HUES48 (cell line): ENCODE measurements around the gene PACSIN1.
A peak's percentile ranks its signal among the peaks of the same experiment; 100 is the strongest.

ENCODE experiments used
- H3K27ac ChIP-seq: one replicate; pipeline ENCODE4 v1.7.0; 2013; ENCODE audit warnings: low read depth, low read length, inconsistent platforms
- H3K27me3 ChIP-seq: 2 replicates; pipeline ENCODE4 v1.6.1; 2013; ENCODE audit warnings: mild to moderate bottlenecking, low read length; ENCODE audit not compliant: control insufficient read depth, insufficient read depth
- H3K36me3 ChIP-seq: 2 replicates; pipeline ENCODE4 v1.6.1; 2013; ENCODE audit warnings: low read length; ENCODE audit not compliant: control insufficient read depth, insufficient read depth
- H3K4me1 ChIP-seq: 2 replicates; pipeline ENCODE4 v1.6.1; 2013; ENCODE audit warnings: mild to moderate bottlenecking, low read length; ENCODE audit not compliant: control insufficient read depth, insufficient read depth
- H3K4me3 ChIP-seq: 2 replicates; pipeline ENCODE4 v1.5.1; 2013; ENCODE audit warnings: mild to moderate bottlenecking, low read depth, low read length
- H3K9ac ChIP-seq: 2 replicates; pipeline ENCODE4 v1.6.1; 2013; ENCODE audit warnings: mild to moderate bottlenecking, low read depth, low read length, moderate library complexity
- H3K9me3 ChIP-seq: 2 replicates; pipeline ENCODE4 v1.6.1; 2013; ENCODE audit warnings: low read length; ENCODE audit not compliant: control insufficient read depth, insufficient read depth

The PACSIN1 gene

DNA sequence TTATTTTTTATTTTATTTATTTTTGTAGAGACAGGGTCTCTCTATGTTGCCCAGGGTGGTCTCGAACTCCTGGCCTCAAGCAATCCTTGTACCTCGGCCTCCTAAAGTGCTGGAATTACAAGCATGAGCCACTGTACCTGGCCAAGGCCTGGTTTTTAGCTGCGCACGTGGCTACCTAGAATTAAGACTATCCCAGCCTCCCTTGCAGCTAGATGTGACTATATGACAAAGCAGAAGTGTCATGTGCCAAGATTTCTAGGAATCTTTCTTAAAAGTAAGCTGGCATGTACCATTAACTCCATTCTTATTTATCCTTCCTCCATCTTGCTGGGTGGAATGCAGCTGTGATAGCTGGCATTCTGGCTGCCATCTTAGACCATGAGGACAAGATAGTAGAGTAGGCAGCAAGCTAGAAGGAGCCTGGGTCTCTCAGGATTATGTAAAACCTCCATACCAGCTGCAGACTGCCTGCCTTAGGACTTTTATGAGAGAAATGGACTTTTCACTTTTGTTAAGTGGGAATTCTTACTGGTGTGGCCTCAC, 92.4 kb downstream of the PACSIN1 start:
- Histone ChIP-seq H3K4me3 (no peak overlapping the region), H3K27me3 (no peaks in the 10 kb centered on the region), H3K36me3 (no peaks in the 10 kb centered on the region), H3K27ac (no peak overlapping the region), H3K9ac (no peak overlapping the region), H3K9me3 (no peaks in the 10 kb centered on the region), H3K4me1 (peaks cover 6% of the 10 kb centered on the region)

DNA sequence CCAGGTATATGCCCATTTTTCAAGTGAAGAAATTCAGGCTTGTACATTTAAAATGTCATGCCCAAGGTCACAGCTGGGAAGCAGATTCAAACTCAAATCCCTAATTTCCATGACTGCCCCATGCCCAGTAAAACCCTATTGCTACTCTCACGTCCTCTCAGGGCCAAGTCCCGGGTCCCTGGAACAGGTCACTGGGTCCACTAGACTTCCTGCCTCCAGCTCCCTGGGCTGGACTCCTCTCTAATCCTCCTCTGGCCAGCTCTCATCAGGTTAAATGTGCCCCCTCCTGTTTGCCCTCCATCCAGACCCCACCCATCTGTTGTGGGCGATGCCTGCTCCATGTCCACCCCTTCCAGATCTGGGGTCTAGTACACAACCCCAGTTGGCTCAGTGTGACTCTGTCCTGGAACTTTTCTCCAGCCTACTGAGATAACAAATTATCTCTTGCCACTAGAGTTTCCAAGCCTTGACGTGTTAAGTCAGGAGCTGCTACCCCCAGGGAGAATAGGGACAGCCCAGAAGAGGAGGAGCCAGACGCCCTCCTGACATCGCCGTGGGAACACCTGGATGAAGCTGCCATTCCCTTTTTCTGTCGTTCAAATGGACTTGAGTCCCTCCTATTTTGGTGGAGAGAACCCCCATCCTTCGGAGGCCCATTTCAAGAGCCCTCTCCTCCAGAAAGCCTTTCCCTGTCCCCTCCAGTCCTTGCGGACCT, 93.9 kb downstream of the PACSIN1 start:
- Histone ChIP-seq H3K27ac (no peak overlapping the region), H3K4me1 (peaks cover 6% of the 10 kb centered on the region), H3K27me3 (no peaks in the 10 kb centered on the region), H3K36me3 (no peaks in the 10 kb centered on the region), H3K4me3 (no peak overlapping the region), H3K9ac (no peak overlapping the region), H3K9me3 (no peaks in the 10 kb centered on the region)

DNA sequence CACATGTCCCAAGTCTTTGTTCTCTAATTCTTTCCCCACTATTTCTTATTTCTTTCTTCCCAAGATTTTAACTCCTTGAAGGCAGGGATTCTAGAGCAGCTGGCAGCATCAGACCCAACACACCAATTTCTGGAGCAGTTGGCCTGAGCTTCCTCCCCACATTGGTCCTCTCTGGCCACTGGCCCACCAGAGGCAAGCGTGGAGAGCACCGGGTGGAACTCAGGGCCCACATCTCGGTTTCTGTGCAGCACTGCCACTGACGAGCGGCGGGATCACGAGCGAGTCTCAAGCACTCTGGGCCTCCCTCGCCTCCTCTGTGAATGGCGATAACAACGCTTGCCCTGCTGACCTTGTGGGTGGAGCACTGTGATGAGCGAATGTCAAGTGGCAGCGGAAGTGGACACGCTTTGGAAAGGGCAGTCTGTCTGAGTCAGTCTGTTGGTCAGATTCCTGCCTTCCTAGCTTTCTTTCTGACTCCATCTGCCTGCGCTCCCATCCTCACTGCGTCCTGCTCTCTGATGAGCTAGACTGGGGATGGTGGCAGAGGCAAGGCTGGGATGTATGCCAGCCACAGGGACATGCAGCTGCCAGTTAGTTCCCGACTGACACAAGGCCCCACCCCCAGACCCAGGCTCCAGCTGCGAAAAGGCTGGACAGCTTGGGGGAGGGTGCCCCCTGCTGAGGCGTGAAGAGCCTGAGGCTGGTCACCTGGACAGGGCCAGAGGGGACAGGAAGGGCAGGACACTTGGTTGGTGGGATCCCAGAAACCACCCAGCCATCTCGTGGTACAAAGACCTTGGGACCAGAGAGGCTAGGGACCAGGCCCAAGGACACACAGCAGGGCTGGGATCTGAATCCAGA, 94.7 kb downstream of the PACSIN1 start:
- Histone ChIP-seq H3K9ac (no peak overlapping the region), H3K27ac (peak overlapping the region; percentile 8), H3K27me3 (no peaks in the 10 kb centered on the region), H3K36me3 (no peaks in the 10 kb centered on the region), H3K4me1 (peaks cover 6% of the 10 kb centered on the region), H3K4me3 (no peak overlapping the region), H3K9me3 (no peaks in the 10 kb centered on the region)

DNA sequence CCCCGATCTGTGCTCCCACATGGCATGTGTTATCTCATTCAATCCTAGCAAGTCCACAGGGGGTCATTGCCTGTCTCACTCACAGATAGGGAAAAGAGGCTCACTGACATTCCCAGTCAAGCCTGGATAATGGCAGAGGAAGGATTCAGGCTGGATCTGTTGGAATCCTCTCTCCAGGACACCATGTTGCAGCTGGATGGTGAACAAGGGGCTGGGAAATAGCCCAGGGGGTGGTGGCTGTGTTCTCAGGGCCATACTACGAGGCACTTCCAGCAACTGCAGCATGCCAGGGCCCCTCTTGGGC, 95.3 kb downstream of the PACSIN1 start:
- Histone ChIP-seq H3K9ac (no peak overlapping the region), H3K36me3 (no peaks in the 10 kb centered on the region), H3K27ac (no peak overlapping the region), H3K9me3 (no peaks in the 10 kb centered on the region), H3K4me3 (no peak overlapping the region), H3K4me1 (peaks cover 6% of the 10 kb centered on the region), H3K27me3 (no peaks in the 10 kb centered on the region)

DNA sequence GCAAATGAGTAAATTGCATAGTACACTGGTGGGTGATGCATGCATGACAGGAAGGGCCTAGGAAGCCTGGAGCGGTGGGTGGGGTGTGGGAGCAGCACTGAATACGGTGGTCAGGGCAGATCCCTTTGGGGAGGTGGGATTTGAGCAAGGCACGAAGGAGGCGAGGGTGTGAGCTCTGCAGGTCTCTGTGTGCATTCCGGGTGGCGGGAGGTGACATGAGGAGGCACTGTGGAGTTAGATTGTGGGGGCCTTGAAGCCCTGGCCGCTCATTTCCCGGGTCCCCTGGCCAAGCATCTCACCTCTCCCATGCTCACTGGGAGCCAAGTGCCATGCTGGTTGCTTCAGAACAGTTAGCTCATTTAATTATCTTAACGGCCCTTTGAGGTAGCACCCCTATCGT, 96.5 kb downstream of the PACSIN1 start:
- H3K9me3 ChIP-seq: no peaks in the 10 kb centered on the region
- no peaks in the 10 kb centered on the region for H3K36me3 ChIP-seq
- H3K4me3 ChIP-seq: no peak overlapping the region
- H3K9ac ChIP-seq: no peak overlapping the region
- peaks cover 10% of the 10 kb centered on the region for H3K4me1 ChIP-seq
- H3K27me3 ChIP-seq: no peaks in the 10 kb centered on the region
- H3K27ac ChIP-seq: no peak overlapping the region

DNA sequence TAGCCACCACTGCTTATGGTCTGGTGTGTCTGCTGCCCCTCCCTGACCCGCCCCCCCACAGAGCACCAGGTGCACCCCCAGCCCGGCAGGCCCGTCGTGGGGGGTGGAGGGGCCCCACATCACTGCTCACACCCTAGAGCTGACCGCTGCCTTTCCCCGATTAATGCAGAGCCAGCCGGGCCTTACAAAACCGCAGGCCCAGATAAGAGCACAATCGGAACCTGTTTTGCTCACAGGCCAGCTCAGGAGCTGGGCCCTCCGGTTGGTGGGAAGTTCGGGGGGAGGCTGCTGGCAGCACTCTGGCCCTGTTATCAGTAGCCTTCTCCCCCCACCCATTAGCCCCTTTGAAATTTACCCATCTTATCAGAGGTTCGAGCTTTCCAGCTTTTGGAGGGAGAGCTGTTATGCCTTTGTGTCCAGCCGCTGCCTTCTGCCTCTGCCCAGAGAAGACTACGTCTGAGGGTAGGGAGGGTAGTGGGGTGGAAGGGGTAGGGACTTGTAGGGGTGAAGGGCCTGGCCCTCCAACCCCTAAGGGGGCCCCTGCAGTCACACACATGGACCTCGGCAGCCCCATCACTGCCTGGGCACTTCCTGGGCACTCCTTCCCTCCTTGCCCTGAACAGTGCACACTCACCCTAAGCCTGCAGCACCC, 97.1 kb downstream of the PACSIN1 start:
- no peaks in the 10 kb centered on the region for H3K27me3 ChIP-seq
- H3K27ac ChIP-seq: no peak overlapping the region
- H3K9me3 ChIP-seq: no peaks in the 10 kb centered on the region
- peaks cover 11% of the 10 kb centered on the region for H3K4me1 ChIP-seq
- no peak overlapping the region for H3K4me3 ChIP-seq
- no peaks in the 10 kb centered on the region for H3K36me3 ChIP-seq
- H3K9ac ChIP-seq: no peak overlapping the region

DNA sequence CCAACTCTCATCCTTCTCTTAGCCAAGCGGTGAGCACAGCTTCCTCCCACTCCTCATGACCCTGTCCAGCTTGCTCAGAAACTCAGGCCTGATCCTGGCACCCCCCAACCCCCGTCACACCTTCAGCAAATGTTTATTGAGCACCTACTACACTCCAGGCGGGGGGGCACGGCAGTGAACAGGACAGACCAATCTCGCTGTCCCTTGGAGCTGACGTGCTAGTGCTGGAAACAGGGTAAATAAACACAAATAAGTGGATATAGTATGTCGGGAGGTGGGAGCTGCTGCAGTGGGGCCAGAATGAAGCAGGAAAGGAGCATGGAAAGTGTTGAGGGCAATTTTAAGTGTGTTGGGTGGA, 97.6 kb downstream of the PACSIN1 start:
- peaks cover 11% of the 10 kb centered on the region for H3K4me1 ChIP-seq
- H3K27me3 ChIP-seq: no peaks in the 10 kb centered on the region
- H3K9me3 ChIP-seq: no peaks in the 10 kb centered on the region
- H3K4me3 ChIP-seq: no peak overlapping the region
- no peaks in the 10 kb centered on the region for H3K36me3 ChIP-seq
- no peak overlapping the region for H3K9ac ChIP-seq
- no peak overlapping the region for H3K27ac ChIP-seq

DNA sequence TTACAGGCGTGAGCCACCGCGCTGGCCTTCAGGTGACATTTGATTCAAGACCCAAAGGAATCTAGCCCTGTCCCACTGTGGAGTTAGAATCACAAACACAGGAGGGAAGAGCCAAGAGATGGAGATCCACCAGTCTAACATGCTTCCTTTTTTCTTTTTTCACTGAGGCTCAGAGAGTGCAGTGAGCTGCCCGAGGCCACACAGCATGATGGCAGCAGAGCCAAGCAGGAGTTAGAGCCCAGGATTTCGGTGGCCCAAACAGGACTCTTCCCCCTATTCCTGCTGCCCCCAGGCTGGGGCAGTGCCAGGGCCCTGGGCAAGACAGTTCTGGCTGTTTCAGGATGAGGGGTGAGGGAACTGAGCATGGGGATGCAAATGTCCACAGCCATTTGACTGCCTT, 98.3 kb downstream of the PACSIN1 start:
- Histone ChIP-seq H3K36me3 (no peaks in the 10 kb centered on the region), H3K4me3 (no peak overlapping the region), H3K9ac (no peak overlapping the region), H3K4me1 (peaks cover 11% of the 10 kb centered on the region), H3K27me3 (no peaks in the 10 kb centered on the region), H3K27ac (no peak overlapping the region), H3K9me3 (no peaks in the 10 kb centered on the region)

DNA sequence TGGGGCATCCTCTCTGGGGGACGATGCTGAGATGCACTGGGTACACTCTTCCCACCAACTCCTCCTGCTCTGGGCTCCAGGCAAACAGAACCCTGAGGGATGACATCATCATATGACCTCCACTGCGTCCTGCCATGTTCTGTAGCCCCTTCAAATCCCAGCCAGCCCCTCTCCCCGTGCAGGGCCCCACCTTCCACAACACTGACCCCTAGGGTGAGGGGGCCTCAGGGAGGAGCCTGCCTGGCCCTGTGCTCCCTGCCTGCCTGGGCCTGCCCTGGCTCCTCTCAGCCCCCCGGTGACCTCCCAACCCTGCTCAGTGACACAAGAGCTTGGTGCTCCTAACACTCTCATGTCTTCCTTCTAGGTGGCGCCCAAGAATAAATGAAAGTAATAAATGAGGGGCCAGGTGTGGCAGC, 99.9 kb downstream of the PACSIN1 start:
- Histone ChIP-seq H3K27ac (no peak overlapping the region), H3K27me3 (no peaks in the 10 kb centered on the region), H3K4me3 (no peak overlapping the region), H3K4me1 (peaks cover 9% of the 10 kb centered on the region), H3K9me3 (no peaks in the 10 kb centered on the region), H3K36me3 (no peaks in the 10 kb centered on the region), H3K9ac (no peak overlapping the region)

DNA sequence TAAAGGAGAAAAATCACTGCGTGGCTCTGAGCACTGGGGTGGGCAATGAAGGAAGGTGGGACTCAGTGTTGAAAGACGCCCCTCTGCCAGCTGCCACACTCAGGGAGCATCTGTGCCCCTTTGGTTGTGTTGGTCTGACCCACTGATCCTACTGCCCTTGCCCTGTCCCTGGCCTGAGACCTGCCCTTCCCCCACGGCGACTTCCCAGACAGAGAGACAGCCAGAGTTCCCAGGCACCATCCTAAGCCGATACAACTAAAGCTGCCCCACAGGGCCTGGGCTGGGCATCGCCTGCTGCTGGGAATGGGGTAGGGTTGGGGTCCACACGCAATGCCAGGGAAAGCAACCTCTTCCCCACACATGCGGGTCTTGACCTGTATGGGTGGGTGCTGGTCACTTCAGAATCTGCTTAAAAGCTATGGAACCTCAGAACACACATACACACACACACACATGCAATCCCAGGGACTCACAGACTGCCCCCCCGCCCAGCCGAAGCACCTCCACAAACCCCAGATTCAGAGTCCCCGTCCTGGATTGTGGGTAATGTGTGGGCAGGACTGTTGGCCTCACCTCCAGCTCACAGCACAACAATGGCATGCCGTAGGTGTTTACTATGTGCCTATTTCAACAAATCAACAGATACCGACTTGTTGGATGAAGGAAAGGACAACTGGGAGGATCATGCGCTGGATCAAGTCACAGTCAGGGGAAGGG, 101.1 kb downstream of the PACSIN1 start:
- peaks cover 5% of the 10 kb centered on the region; the same call in 1 of the 2 replicates for H3K4me1 ChIP-seq
- no peak overlapping the region for H3K9ac ChIP-seq
- no peak overlapping the region for H3K27ac ChIP-seq
- no peaks in the 10 kb centered on the region for H3K36me3 ChIP-seq
- H3K9me3 ChIP-seq: no peaks in the 10 kb centered on the region
- H3K4me3 ChIP-seq: no peak overlapping the region
- H3K27me3 ChIP-seq: no peaks in the 10 kb centered on the region
